NK-92 (cell line): ENCODE results near the gene MMAB.

Experiments
- DNase-seq: peaks from one replicate; lab custom pipeline; 2025; ENCODE audit not compliant: unreplicated experiment; lab: John Stamatoyannopoulos, UW

Gene MMAB

DNA sequence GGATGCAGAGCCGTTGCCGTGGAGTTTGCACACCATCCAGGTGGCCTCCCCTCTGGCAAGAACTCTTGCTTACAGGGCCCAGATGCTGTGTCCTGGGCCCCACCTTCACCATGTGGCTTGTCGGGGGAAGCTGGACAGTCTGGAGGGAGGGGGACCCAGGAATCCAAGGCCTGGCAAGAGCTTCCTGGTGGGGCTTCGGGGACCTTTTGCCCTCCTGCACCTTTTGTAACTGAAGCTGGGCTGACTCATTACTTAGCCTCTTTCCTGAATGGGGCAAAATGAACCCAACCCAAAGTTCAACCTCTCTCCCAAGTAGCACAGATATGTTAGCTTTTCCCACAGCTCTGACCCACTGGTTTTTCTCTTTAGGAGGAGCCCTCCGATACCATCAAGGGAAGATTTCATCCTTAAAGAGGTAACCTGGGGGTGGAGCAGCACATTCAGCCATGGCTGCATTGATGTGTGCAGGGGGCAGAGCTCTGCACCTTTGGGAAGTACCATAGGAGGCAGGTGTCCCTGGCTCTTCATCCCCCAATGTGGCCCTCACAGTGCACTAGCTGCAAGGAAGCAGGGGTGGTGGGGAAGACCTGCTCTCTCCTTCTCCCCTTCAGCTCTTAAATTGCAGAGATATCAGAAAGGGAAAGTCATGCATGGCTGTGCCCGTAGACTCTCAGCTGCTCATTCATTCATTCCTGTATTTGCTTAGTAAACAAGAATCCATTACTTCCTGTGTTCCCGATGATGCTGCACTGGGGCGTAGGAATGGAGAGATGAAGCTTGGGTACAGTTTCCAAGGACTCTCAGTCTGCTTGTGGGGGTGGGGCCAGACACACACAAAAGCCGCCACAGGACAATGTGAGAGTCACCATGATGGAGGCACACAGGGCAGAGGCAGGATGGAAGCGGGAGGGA, 13.3 kb upstream of the MMAB start:
- DNase-seq: no peak

DNA sequence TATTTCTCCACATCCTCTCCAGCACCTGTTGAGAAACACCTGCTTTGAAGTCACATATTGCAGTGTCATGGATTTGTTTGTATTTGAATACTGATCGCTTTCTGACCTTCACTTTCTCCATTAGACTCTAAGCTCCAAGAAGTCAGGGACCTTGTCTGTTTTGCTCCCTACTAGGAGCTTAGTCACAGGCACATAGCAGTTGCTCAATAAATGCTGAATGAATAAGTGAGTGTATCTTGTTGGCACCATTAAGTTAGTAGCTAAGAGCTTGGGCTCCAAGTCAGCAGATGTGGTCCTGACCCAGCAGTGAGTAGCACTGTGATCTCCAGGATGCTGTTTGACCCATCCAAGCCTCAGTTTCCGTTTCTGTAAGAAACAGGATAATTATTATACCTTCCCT, 10.4 kb upstream of the MMAB start:
- no peak for DNase-seq

- no peak for DNase-seq
Observed at GRCh38 chr12:109582636-109583035, 9.3 kb upstream of the MMAB start.

GRCh38 chr12:109581856-109582255, 8.6 kb upstream of the MMAB start:
- no peak for DNase-seq

GRCh38 chr12:109581334-109581691, 8.0 kb upstream of the MMAB start:
- DNase-seq: no peak

DNA sequence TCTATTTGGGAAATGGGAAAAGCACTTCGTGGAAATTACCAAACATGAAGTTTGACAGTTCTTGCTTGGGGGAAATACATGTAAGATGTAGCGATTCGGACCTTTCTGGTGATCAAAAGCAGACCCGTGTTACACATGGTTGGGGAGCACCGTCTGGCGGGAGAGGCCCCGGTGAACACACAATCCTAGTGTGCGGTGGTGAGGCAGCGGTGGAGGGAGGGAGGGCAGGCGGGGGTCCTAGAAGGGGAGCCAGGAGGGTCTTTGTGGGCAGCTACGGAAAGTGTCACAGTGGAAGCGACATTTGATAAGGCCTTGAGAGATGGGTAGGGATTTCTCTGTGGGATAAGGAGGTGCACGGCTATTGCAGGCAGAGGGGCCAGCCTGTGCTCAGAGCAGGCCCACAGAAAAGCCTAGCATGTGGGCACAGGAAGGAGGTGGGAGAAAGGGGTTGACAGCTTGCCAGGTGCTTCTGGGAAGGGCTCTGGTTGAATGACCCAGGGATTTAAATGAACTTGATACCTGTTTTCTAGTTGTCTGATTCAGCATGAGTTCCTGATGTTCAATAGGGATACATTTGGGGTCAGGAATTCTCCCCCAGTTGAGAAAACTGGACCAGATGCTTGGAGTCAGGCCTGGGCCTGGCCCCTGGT, 7.5 kb upstream of the MMAB start:
- no peak for DNase-seq

GRCh38 chr12:109580272-109580671, 7.0 kb upstream of the MMAB start:
- DNase-seq: no peak

GRCh38 chr12:109579639-109580038, 6.3 kb upstream of the MMAB start:
- DNase-seq: no peak

GRCh38 chr12:109578330-109578927, 5.1 kb upstream of the MMAB start:
- DNase-seq: no peak

- DNase-seq: no peak
Observed at GRCh38 chr12:109577311-109577710, 4.0 kb upstream of the MMAB start.

DNA sequence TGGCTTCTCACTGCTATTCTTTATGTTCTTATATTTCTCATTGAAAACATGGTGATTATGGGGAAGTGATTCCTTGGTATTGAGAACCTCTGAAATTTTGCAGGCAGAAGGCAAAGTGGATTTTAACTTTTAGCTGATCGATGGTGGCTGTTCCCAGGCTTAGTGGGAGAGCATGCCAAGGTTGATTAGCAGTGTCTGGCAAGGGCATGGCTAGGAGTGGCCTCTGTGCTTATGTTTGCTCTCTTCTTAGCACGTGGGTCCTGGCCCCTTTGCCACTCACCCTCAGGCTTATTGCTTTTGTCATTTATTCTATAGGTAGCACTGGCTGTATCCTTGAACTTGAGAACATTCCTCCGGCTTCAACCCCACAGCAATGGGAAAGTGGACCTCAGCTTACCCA, 2.4 kb upstream of the MMAB start:
- no peak for DNase-seq

DNA sequence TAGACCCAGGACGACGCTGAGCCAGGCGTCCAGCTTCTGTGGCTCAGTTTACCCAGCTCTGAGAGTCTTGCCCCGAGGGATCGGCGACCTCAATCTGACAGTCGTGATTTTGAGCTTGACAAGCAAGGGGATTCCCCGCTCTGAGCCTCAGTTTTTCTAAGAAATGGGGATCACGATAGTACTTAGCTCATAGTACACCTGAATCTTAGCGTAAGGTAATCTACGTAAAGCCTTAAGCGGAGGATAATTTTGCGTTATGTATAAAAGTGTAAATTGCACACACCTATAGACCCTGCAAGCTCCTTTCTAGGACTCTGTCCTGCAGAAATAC, 575 bp upstream of the MMAB start:
- DNase-seq: no peak

- DNase-seq: no peak
Observed at GRCh38 chr12:109572506-109572845, 828 bp downstream of the MMAB start.

GRCh38 chr12:109571773-109572505, 1.4 kb downstream of the MMAB start:
- no peak for DNase-seq

DNA sequence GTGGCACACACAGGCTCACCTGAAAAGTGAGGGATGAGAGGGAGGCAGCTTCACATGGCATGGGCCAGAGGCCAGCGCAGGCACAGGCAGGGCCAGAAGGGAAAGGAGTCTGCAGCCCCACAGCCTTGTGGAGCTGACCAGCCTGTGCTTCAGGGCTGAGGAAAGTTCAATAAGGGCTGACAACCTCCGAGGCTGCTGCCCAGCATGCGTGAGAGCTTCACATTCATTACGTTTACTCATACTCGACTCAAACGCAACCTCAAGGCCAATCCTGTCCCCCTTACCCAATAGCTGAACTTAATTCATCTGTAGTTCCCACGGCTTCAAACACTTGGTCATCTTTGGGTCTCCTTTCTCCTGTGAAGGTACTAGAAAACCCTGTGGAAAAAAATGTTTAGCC, 4.8 kb downstream of the MMAB start:
- DNase-seq: no peak

DNA sequence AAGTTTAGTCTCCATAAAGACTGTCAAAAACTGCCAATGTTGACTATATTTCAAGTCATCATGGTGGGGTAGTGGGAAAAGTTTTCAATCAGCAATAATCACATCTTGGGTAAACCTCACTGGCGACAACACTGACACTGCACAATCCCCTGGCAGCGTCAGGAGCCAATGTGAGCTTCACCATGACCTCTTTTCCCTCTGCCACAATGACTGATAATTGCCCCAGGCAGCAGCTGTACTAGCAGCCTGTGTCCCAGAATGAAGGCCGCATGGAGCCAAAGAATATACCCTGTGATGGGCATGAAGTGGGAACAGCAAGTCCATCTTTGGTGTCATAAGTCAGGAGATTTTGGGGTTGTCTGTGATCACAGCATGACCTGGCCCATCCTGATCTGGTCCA, 5.3 kb downstream of the MMAB start:
- no peak for DNase-seq

DNA sequence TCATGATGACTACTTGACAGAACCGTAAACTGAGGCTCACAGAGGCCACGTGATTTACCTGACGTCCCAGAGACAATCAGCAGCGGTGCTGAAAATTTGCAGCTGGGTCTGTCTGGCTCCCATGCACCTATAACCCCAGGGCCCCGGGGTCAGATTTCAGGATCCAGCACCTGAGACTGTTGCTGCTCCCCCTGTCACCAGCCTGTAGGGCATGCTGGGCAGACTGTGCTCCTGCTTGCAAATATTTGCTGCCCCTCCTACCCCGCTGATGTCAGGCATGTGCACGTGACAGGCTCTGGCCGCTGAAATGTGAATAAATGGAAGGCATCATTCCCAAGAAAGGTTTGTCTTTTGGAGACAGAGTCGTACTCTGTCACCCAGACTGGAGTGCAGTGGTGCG, 6.0 kb downstream of the MMAB start:
- DNase-seq: no peak

DNA sequence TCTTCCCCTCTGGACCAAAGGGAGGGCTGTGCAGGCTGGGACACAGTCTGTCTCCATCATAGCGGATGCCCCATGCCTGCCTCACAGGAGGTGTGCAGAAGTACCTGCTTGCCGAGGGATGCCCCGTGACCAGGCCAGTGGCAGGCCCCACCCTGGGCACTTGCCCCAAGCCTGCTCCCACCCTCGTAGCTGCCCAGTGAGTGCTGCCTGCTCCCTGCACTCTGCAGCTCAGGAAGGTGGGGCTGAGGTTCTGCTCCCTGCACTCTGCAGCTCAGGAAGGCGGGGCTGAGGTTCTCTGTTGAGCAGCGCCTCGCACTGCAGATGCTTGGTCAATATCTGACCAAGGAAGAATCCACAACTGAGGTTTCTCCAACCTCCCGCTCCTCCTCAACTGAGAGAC, 6.9 kb downstream of the MMAB start:
- DNase-seq: no peak

GRCh38 chr12:109563291-109564284, 9.7 kb downstream of the MMAB start:
- no peak for DNase-seq

DNA sequence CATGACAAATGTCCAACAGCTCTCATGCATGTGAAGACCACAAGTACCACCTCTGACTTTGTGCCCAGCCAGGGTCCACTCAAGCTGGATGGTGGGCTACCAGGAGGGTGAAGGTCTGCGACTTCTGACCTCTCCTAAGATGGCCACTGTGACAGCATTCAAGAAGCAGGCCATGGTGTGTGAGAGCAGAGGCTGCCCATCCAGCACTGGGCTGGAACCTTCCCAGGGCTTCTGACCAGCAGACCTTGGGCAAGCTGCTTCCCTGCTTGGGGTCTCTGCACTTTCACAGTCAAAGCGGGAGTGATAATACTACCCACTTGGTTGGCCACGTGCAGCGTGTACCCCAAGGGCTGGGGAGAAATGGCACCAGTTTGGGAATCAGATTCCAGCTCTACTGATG, 10.4 kb downstream of the MMAB start:
- DNase-seq: no peak

GRCh38 chr12:109561711-109562030, 11.6 kb downstream of the MMAB start:
- no peak for DNase-seq
